ENCODE measurements around the gene SNED1. TPM values are rescaled to one million over a fixed set of nuclear protein-coding genes. Genes with fewer than 3 reads are reported as not detected.

The SNED1 gene
- total and polyA plus RNA-seq, 9 of the 15 experiments (the other 6 are each of a cell fraction or from before 2014, with no cell fraction given), result 0.03 to 0.07 (median 0.05) TPM; not detected in 5

DNA sequence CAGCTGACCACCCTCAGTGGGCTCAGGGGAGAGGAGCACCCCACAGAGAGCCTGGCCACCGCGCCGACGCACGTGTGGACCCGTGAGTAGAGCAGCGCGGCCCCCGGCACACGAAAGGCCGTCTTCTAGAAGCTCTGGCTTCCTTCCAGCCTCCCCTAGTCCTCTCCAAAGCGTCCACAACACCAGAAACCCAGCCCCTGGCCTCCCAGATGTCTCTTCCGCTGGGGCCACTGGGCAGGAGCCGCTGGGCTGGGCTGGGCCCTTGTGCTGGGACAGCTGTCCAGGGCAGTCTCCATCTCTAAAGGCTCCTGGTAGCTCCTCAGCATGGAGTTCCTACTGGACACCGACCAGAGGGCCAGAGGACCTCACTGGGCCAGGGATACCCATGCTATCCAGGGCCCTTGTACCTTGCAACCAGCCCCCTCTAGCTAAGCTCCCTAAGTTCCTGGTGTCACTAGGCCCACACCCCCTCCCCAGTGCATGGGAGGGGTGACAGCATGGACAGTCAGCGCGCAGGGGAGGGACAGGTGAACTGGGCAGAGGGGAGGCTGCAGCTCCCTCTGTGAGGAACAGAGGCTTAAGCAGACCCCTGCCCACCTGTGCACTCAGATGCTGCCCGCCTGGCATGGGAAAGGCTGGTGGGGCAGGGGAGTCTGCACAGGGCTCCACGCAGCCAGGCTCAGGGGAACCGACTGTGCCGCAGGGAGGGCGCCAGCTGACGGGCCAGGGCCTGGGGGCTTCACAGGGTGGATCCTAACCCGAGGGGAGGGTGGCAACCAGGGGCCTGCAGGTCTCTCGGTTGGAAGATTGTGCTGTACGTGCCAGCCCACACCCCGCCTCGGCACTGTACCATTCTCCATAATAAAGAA lies 70.8 kb downstream of the SNED1 start:
- TF ChIP-seq BCOR (IDR thresholded peaks at IDR 0.05) (no peak), TCF3 (CRISPR knock-in tag; IDR thresholded peaks at IDR 0.05) (no peak), MLLT1 (IDR thresholded peaks at IDR 0.05) (no peak), RCOR1 (IDR thresholded peaks at IDR 0.05; ENCODE audit: borderline replicate concordance in 1 of 2, low read depth in 2 of 2, low read length in 2 of 2) (no peak), JUNB (CRISPR knock-in tag; conservative IDR thresholded peaks at IDR 0.05) (no peak), YBX1 (IDR thresholded peaks at IDR 0.05) (no peak), EZH2 (IDR thresholded peaks at IDR 0.05; ENCODE audit: borderline replicate concordance, low read depth, low read length) (no peak), MCM5 (IDR thresholded peaks at IDR 0.05; ENCODE audit: low read depth) (no peak), CGGBP1 (CRISPR knock-in tag; IDR thresholded peaks at IDR 0.05) (no peak), TCF7L2 (IDR thresholded peaks at IDR 0.05; ENCODE audit: low read depth, low read length) (no peak), ZBED1 (IDR thresholded peaks at IDR 0.05) (no peak), EP300 (IDR thresholded peaks at IDR 0.05; ENCODE audit: low read length) (no peak), E2F3 (CRISPR knock-in tag; IDR thresholded peaks at IDR 0.05) (no peak)
- TF ChIP-seq, protein P1, sequence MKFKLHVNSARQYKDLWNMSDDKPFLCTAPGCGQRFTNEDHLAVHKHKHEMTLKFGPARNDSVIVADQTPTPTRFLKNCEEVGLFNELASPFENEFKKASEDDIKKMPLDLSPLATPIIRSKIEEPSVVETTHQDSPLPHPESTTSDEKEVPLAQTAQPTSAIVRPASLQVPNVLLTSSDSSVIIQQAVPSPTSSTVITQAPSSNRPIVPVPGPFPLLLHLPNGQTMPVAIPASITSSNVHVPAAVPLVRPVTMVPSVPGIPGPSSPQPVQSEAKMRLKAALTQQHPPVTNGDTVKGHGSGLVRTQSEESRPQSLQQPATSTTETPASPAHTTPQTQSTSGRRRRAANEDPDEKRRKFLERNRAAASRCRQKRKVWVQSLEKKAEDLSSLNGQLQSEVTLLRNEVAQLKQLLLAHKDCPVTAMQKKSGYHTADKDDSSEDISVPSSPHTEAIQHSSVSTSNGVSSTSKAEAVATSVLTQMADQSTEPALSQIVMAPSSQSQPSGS (CRISPR knock-in tag; IDR thresholded peaks at IDR 0.05), result no peak
- TF ChIP-seq, protein P2, sequence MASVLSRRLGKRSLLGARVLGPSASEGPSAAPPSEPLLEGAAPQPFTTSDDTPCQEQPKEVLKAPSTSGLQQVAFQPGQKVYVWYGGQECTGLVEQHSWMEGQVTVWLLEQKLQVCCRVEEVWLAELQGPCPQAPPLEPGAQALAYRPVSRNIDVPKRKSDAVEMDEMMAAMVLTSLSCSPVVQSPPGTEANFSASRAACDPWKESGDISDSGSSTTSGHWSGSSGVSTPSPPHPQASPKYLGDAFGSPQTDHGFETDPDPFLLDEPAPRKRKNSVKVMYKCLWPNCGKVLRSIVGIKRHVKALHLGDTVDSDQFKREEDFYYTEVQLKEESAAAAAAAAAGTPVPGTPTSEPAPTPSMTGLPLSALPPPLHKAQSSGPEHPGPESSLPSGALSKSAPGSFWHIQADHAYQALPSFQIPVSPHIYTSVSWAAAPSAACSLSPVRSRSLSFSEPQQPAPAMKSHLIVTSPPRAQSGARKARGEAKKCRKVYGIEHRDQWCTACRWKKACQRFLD (CRISPR knock-in tag; IDR thresholded peaks at IDR 0.05), result no peak
- FAIRE-seq, result no peak
- POLR2A ChIA-PET, result no interaction called here
- H2AFZ ChIP-seq (ENCODE audit: low read depth, low read length), result no peak overlapping the region
- no peak overlapping the region for H3K27ac ChIP-seq (ENCODE audit: extremely low read depth, low read depth, low read length)
- H3K79me2 ChIP-seq (ENCODE audit: control insufficient read depth, insufficient read depth, low read length), result no peaks in the 10 kb centered on the region
- no peaks in the 10 kb centered on the region for H3K9me1 ChIP-seq (ENCODE audit: control insufficient read depth, insufficient read depth, low read length)
- no peak overlapping the region for H3K4me2 ChIP-seq (ENCODE audit: insufficient read depth, low read length)
- no peak for DNase-seq (ENCODE audit: extremely low read depth in 1 of 4, low spot score in 3 of 4)
- H3K27me3 ChIP-seq (ENCODE audit: control insufficient read depth in 2 of 2, insufficient read depth in 2 of 2, low read length in 2 of 2), result peaks cover 12 to 77% of the 10 kb centered on the region in 2 experiments; a peak in 3 of 5 replicates
- H4K20me1 ChIP-seq (replicated peaks; ENCODE audit: control insufficient read depth, insufficient read depth, low read length), result 0 out of 2 replicates have a peak, but pooled peaks cover 6% of the 10 kb centered on the region
- ATAC-seq, result no peak
- H3K9me3 ChIP-seq (replicated peaks; ENCODE audit: control insufficient read depth, insufficient read depth, low read depth, low read length), result no peaks in the 10 kb centered on the region
- no peak overlapping the region for H3K4me3 ChIP-seq
- peaks cover 0 to 41% of the 10 kb centered on the region in 2 experiments; a peak in 2 of 5 replicates for H3K4me1 ChIP-seq (replicated peaks in 1 of 2; ENCODE audit: control insufficient read depth in 2 of 2, insufficient read depth in 2 of 2, low read length in 2 of 2)
- no TSS peak for BruUV-seq (replicated peaks)
- in situ Hi-C loops (cut with MboI), result no loop called here
- CTCF ChIA-PET (ENCODE audit: low intra/inter-chr PET ratio), result no interaction called here
- intact Hi-C loops (cut with micrococcal nuclease), result no loop called here
- no peak overlapping the region for H3K9ac ChIP-seq (ENCODE audit: insufficient read depth in 1 of 2, low read depth in 2 of 2, low read length in 2 of 2)
- 1% methylated on average over 10 of the region's 28 CpGs for WGBS (ENCODE audit: insufficient coverage, low coverage, missing lambda C conversion rate)
- no peaks in the 10 kb centered on the region for H3K36me3 ChIP-seq (ENCODE audit: control insufficient read depth, insufficient read depth, low read length)
